ENCODE measurements around the gene SLC25A20.

GRCh38 chr3:48851407-48851806 is 47.3 kb downstream of the SLC25A20 start:
- no peak for TF ChIP-seq EZH2 (IDR thresholded peaks at IDR 0.05; ENCODE audit: borderline replicate concordance, insufficient read depth, low read length, poor library complexity, severe bottlenecking)
- peak; percentile 47 for TF ChIP-seq REST (IDR thresholded peaks at IDR 0.05; ENCODE audit: borderline replicate concordance)
- no peak for TF ChIP-seq CTCF (IDR thresholded peaks at IDR 0.05; ENCODE audit: poor library complexity, severe bottlenecking)
- TF ChIP-seq TAF1 (IDR thresholded peaks at IDR 0.05; ENCODE audit: low read depth): no peak
- TF ChIP-seq POLR2AphosphoS5 (IDR thresholded peaks at IDR 0.05): peak; percentile 53
- TF ChIP-seq RAD21 (conservative IDR thresholded peaks at IDR 0.05): no peak
- TF ChIP-seq EP300 (conservative IDR thresholded peaks at IDR 0.05; ENCODE audit: poor library complexity, severe bottlenecking): peak; percentile 53
- TF ChIP-seq MXI1 (conservative IDR thresholded peaks at IDR 0.05; ENCODE audit: poor library complexity, severe bottlenecking): peak; percentile 38
- peak; percentile 30 for TF ChIP-seq SMC3 (conservative IDR thresholded peaks at IDR 0.05; ENCODE audit: poor library complexity)
